SK-N-SH (cell line): ENCODE results near the gene VPS13A.

Experiments
- ELF1 ChIP-seq: IDR thresholded peaks from 2 replicates; pipeline ENCODE4 v1.4.0; 2012
- EP300 ChIP-seq, 2 experiments: IDR thresholded peaks; 2 replicates each; pipeline versions ENCODE4 v1.4.0 to v1.6.1; 2012; ENCODE audit warnings: borderline replicate concordance in 1 of 2, low read depth in 1 of 2, low read length in 1 of 2
- EZH2phosphoT487 ChIP-seq: fragments of 200-600 bp; sonication (generic); IDR thresholded peaks from 2 replicates; pipeline ENCODE4 v1.6.1; 2017; ENCODE audit warnings: low read depth, mixed run types, mild to moderate bottlenecking, antibody characterized with exemption, moderate library complexity, borderline replicate concordance
- GABPA ChIP-seq: IDR thresholded peaks from 2 replicates; pipeline ENCODE4 v1.4.0; 2012; ENCODE audit warnings: low read depth, mild to moderate bottlenecking
- JUND ChIP-seq: IDR thresholded peaks from 2 replicates; pipeline ENCODE4 v1.4.0; 2012
- MEF2A ChIP-seq: IDR thresholded peaks from 2 replicates; pipeline ENCODE4 v1.4.0; 2012; ENCODE audit warnings: low read depth, borderline replicate concordance
- POLR2AphosphoS5 ChIP-seq: IDR thresholded peaks from 2 replicates; pipeline ENCODE4 v1.6.1; 2012; ENCODE audit warnings: low read depth, low read length
- RAD21 ChIP-seq: IDR thresholded peaks from 2 replicates; pipeline ENCODE4 v1.6.1; 2012; ENCODE audit warnings: mild to moderate bottlenecking, low read length
- TAF1 ChIP-seq: IDR thresholded peaks from 2 replicates; pipeline ENCODE4 v1.6.1; 2012; ENCODE audit warnings: low read depth, mild to moderate bottlenecking, low read length, moderate library complexity, borderline replicate concordance
- TCF12 ChIP-seq: IDR thresholded peaks from 2 replicates; pipeline ENCODE4 v1.4.0; 2012
- YY1 ChIP-seq: IDR thresholded peaks from 2 replicates; pipeline ENCODE4 v1.4.0; 2012; ENCODE audit warnings: low read depth, mild to moderate bottlenecking
- TF ChIP-seq, protein P1 (sequence below): fragments of 200-600 bp; sonication (generic); IDR thresholded peaks from 2 replicates; pipeline ENCODE4 v1.6.1; 2017; ENCODE audit warnings: antibody characterized with exemption, mild to moderate bottlenecking, moderate library complexity
- TF ChIP-seq, protein P2 (sequence below): IDR thresholded peaks from 2 replicates; pipeline ENCODE4 v1.4.0; 2012; ENCODE audit warnings: low read depth, borderline replicate concordance

DNA sequence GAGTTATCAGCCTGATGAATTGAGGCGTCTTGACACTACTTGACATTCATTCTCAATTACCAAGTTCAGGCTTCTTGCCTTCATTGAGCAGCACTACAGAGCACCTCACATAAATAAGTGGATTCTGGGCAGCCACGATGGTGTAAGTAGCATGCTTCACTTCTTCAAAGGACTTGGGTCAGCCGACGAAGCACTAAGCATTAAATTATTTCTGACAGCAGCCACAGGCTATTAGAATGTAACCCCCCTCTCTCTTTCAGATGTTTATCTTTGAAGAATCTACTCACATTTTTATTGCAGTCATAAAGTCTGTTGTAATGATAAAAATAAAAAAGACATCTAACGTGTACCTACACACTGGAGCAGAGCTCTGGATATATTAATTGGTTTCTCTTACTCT lies 45.9 kb upstream of the VPS13A start:
- TF ChIP-seq, protein P1, sequence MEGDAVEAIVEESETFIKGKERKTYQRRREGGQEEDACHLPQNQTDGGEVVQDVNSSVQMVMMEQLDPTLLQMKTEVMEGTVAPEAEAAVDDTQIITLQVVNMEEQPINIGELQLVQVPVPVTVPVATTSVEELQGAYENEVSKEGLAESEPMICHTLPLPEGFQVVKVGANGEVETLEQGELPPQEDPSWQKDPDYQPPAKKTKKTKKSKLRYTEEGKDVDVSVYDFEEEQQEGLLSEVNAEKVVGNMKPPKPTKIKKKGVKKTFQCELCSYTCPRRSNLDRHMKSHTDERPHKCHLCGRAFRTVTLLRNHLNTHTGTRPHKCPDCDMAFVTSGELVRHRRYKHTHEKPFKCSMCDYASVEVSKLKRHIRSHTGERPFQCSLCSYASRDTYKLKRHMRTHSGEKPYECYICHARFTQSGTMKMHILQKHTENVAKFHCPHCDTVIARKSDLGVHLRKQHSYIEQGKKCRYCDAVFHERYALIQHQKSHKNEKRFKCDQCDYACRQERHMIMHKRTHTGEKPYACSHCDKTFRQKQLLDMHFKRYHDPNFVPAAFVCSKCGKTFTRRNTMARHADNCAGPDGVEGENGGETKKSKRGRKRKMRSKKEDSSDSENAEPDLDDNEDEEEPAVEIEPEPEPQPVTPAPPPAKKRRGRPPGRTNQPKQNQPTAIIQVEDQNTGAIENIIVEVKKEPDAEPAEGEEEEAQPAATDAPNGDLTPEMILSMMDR: no peak
- TF ChIP-seq POLR2AphosphoS5 (no peak), YY1 (no peak), MEF2A (no peak), JUND (no peak), GABPA (no peak), EZH2phosphoT487 (no peak), ELF1 (no peak), TAF1 (no peak), RAD21 (no peak), TCF12 (no peak), EP300 (IDR thresholded peaks at IDR 0.05; ENCODE audit: borderline replicate concordance in 1 of 2, low read depth in 1 of 2, low read length in 1 of 2) (no peak)
- TF ChIP-seq, protein P2, sequence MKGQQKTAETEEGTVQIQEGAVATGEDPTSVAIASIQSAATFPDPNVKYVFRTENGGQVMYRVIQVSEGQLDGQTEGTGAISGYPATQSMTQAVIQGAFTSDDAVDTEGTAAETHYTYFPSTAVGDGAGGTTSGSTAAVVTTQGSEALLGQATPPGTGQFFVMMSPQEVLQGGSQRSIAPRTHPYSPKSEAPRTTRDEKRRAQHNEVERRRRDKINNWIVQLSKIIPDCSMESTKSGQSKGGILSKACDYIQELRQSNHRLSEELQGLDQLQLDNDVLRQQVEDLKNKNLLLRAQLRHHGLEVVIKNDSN: no peak
